Measurements from ENCODE around the gene RIOK1.
"Not testable (repeated sequence)": the region's sequence is repeated elsewhere in the genome, so short reads cannot be mapped to it uniquely, and the experiment has no call there.

The RIOK1 gene

GRCh38 chr6:7389451-7390225, at the start of gene RIOK1, which contains the start of gene CAGE1:
TSS of gene RIOK1 (plus strand) at chr6:7389808. CDS start at chr6:7390003, 195 bp downstream.
TSS of gene CAGE1 (minus strand) at chr6:7389742. CDS start at chr6:7387173, 2,569 bp downstream.
- peak; percentile 93 for DNase-seq (ENCODE audit: low read depth)

GRCh38 chr6:7341271-7341670, 48.3 kb upstream of the RIOK1 start:
- DNase-seq (ENCODE audit: low read depth) = no peak

GRCh38 chr6:7341989-7342742, 47.4 kb upstream of the RIOK1 start:
- no peak for DNase-seq (ENCODE audit: low read depth)

GRCh38 chr6:7343546-7344475, 45.8 kb upstream of the RIOK1 start:
- DNase-seq (ENCODE audit: low read depth) = no peak

GRCh38 chr6:7344773-7345450, 44.7 kb upstream of the RIOK1 start:
- DNase-seq (ENCODE audit: low read depth) = not testable (repeated sequence)

- not testable (repeated sequence) for DNase-seq (ENCODE audit: low read depth)
These were observed 42.0 kb upstream of the RIOK1 start for GRCh38 chr6:7347551-7347997.

GRCh38 chr6:7350591-7350990, 39.0 kb upstream of the RIOK1 start:
- not testable (repeated sequence) for DNase-seq (ENCODE audit: low read depth)

GRCh38 chr6:7351916-7352315, 37.7 kb upstream of the RIOK1 start:
- DNase-seq (ENCODE audit: low read depth) = not testable (repeated sequence)

GRCh38 chr6:7367408-7367807, 22.2 kb upstream of the RIOK1 start:
- no peak for DNase-seq (ENCODE audit: low read depth)

GRCh38 chr6:7373739-7374138, 15.9 kb upstream of the RIOK1 start:
- no peak for DNase-seq (ENCODE audit: low read depth)

GRCh38 chr6:7377961-7378360, 11.6 kb upstream of the RIOK1 start:
- no peak for DNase-seq (ENCODE audit: low read depth)

GRCh38 chr6:7378740-7379139, 10.9 kb upstream of the RIOK1 start:
- DNase-seq (ENCODE audit: low read depth) = no peak

- DNase-seq (ENCODE audit: low read depth) = no peak
These were observed 8.5 kb upstream of the RIOK1 start for GRCh38 chr6:7381092-7381491.

- no peak for DNase-seq (ENCODE audit: low read depth)
These were observed 502 bp upstream of the RIOK1 start for GRCh38 chr6:7389162-7389450.

- DNase-seq (ENCODE audit: low read depth) = no peak
These were observed 744 bp downstream of the RIOK1 start for GRCh38 chr6:7390226-7390878.

GRCh38 chr6:7391151-7391550, 1.5 kb downstream of the RIOK1 start:
- no peak for DNase-seq (ENCODE audit: low read depth)

GRCh38 chr6:7392402-7392801, 2.8 kb downstream of the RIOK1 start:
- no peak for DNase-seq (ENCODE audit: low read depth)

GRCh38 chr6:7401075-7401474, 11.5 kb downstream of the RIOK1 start:
- no peak for DNase-seq (ENCODE audit: low read depth)

- DNase-seq (ENCODE audit: low read depth) = no peak
These were observed 13.1 kb downstream of the RIOK1 start for GRCh38 chr6:7402716-7403115.

- no peak for DNase-seq (ENCODE audit: low read depth)
These were observed 14.9 kb downstream of the RIOK1 start for GRCh38 chr6:7404546-7404945.

- no peak for DNase-seq (ENCODE audit: low read depth)
These were observed 17.1 kb downstream of the RIOK1 start for GRCh38 chr6:7406743-7407142.

All from stimulated activated CD8-positive, alpha-beta memory T cell treated with anti-CD3 and anti-CD28 coated beads, Interleukin-4, amount 100 ng/mL, for 24 hours (primary cell).